Gastroesophageal sphincter (tissue), 4 donors: ENCODE data around the gene CUX1. TPM values are rescaled to one million over a fixed set of nuclear protein-coding genes. Genes with fewer than 3 reads are reported as not detected.

Experiments used
- ATAC-seq: fragments of 150-250 bp; one replicate; pipeline ENCODE4 v1.9.1; 2016; ENCODE audit warnings: mild to moderate bottlenecking, moderate library complexity
- H3K27ac ChIP-seq, 4 donors: fragments of 200-600 bp; sonication (generic) in 3 of 4; 1 replicate in 3 of 4; 2 replicates in 1 of 4; pipeline ENCODE4 v1.5.1; 2016 to 2019
- H3K27me3 ChIP-seq: fragments of 200-600 bp; sonication (generic); one replicate; pipeline ENCODE4 v1.5.1; 2019
- H3K36me3 ChIP-seq, 2 donors: fragments of 200-600 bp; sonication (generic); one replicate each; pipeline ENCODE4 v1.5.1; 2019; ENCODE audit warnings: control low read depth in 1 of 2
- H3K4me1 ChIP-seq, 3 donors: fragments of 200-600 bp; sonication (generic); 1 replicate in 2 of 3; 2 replicates in 1 of 3; pipeline ENCODE4 v1.5.1; 2016 to 2019; ENCODE audit warnings: control low read depth in 2 of 3
- H3K4me3 ChIP-seq, 2 donors: fragments of 200-600 bp; sonication (generic); one replicate each; pipeline ENCODE4 v1.5.1; 2019; ENCODE audit warnings: mild to moderate bottlenecking in 1 of 2, moderate library complexity in 1 of 2
- H3K9me3 ChIP-seq, 3 donors: fragments of 200-600 bp; sonication (generic); one replicate each; pipeline ENCODE4 v1.5.1; 2017 to 2019; ENCODE audit warnings: control low read depth in 2 of 3
- CTCF ChIP-seq, 4 experiments: fragments of 200-600 bp in 2 of 4; fragments of 450-650 bp in 2 of 4; sonication (generic) in 1 of 4; IDR thresholded peaks; one replicate each; pipeline ENCODE4 v1.5.1; 2017 to 2019; ENCODE audit warnings: antibody characterized with exemption in 4 of 4, mild to moderate bottlenecking in 2 of 4, moderate library complexity in 2 of 4
- EP300 ChIP-seq: sonication (generic); formaldehyde crosslinking; IDR thresholded peaks from one replicate; pipeline ENCODE4 v1.6.1; 2017; ENCODE audit warnings: antibody characterized with exemption, mild to moderate bottlenecking
- POLR2A ChIP-seq, 2 donors: fragments of 450-650 bp; IDR thresholded peaks; one replicate each; pipeline ENCODE4 v1.6.1; 2017; ENCODE audit warnings: antibody characterized with exemption in 2 of 2, mild to moderate bottlenecking in 2 of 2, moderate library complexity in 1 of 2
- POLR2AphosphoS5 ChIP-seq: sonication (generic); formaldehyde crosslinking; IDR thresholded peaks from one replicate; pipeline ENCODE4 v1.6.1; 2017; ENCODE audit warnings: antibody characterized with exemption
- whole genome bisulfite sequencing, 2 donors: methylation state at CpG; one replicate each; pipeline ENCODE4 v1.1.5; 2018; ENCODE audit warnings: low coverage in 1 of 2; 5-methylcytosine and 5-hydroxymethylcytosine counted together
- total RNA-seq, 4 donors: library from RNA; depleted of rRNA; stranded (reverse); fragments of >200 nt; gene quantifications; one replicate each; pipeline ENCODE4 v1.1.0, GENCODE V29; 2016

The CUX1 gene
- total RNA-seq, 4 donors from 2014 or later = 84.4 to 134 (median 110) TPM

GRCh38 chr7:101775181-101775580, 42.2 kb upstream of the CUX1 start:
- ATAC-seq = no peak
- Histone ChIP-seq H3K4me3 (no peak overlapping the region), H3K9me3 (no peaks in the 10 kb centered on the region), H3K27me3 (peaks cover 29% of the 10 kb centered on the region), H3K4me1 (no peaks in the 10 kb centered on the region), H3K27ac (no peak overlapping the region), H3K36me3 (no peaks in the 10 kb centered on the region)
- TF ChIP-seq CTCF (IDR thresholded peaks at IDR 0.05) (no peak), POLR2A (IDR thresholded peaks at IDR 0.05) (no peak), POLR2AphosphoS5 (no peak), EP300 (no peak)
- 82 to 91% methylated on average over 6 to 8 of the region's 9 CpGs for WGBS, 2 donors

- WGBS, 2 donors = 91 to 93% methylated on average over 11 to 15 of the region's 20 CpGs
- Histone ChIP-seq H3K27ac (no peak overlapping the region), H3K4me3 (no peak overlapping the region), H3K27me3 (peaks cover 11% of the 10 kb centered on the region), H3K36me3 (no peaks in the 10 kb centered on the region), H3K9me3 (no peaks in the 10 kb centered on the region), H3K4me1 (no peaks in the 10 kb centered on the region)
- no peak for TF ChIP-seq POLR2AphosphoS5
- no peak for TF ChIP-seq POLR2A (IDR thresholded peaks at IDR 0.05)
- TF ChIP-seq EP300 = no peak
- TF ChIP-seq CTCF (IDR thresholded peaks at IDR 0.05) = no peak
- no peak for ATAC-seq
Measured at GRCh38 chr7:101778026-101778580, 39.3 kb upstream of the CUX1 start.

- Histone ChIP-seq H3K27ac (no peak overlapping the region), H3K27me3 (peaks cover 4% of the 10 kb centered on the region), H3K4me3 (no peak overlapping the region), H3K36me3 (no peaks in the 10 kb centered on the region), H3K9me3 (no peaks in the 10 kb centered on the region), H3K4me1 (no peaks in the 10 kb centered on the region)
- 83 to 90% methylated on average over 1 to 2 of the region's 4 CpGs for WGBS, 2 donors
- ATAC-seq = no peak
- TF ChIP-seq POLR2A (IDR thresholded peaks at IDR 0.05) (no peak), CTCF (IDR thresholded peaks at IDR 0.05) (no peak), POLR2AphosphoS5 (no peak)
Measured at GRCh38 chr7:101779267-101779666, 38.2 kb upstream of the CUX1 start.

GRCh38 chr7:101780281-101780680, 37.1 kb upstream of the CUX1 start:
- Histone ChIP-seq H3K4me1 (no peaks in the 10 kb centered on the region), H3K9me3 (no peaks in the 10 kb centered on the region), H3K27ac (no peak overlapping the region), H3K4me3 (no peak overlapping the region), H3K27me3 (no peaks in the 10 kb centered on the region), H3K36me3 (no peaks in the 10 kb centered on the region)
- WGBS, 2 donors = 79% methylated on average over 3 of the region's 3 CpGs; no CpG with 5 or more reads in 1 of the 2 donors
- no peak for TF ChIP-seq POLR2A (IDR thresholded peaks at IDR 0.05)
- TF ChIP-seq EP300 = no peak
- TF ChIP-seq POLR2AphosphoS5 = no peak
- no peak for TF ChIP-seq CTCF (IDR thresholded peaks at IDR 0.05)
- no peak for ATAC-seq

- no peak overlapping the region for H3K4me3 ChIP-seq
- H3K4me1 ChIP-seq = no peaks in the 10 kb centered on the region
- no peaks in the 10 kb centered on the region for H3K27me3 ChIP-seq
- TF ChIP-seq EP300 = no peak
- TF ChIP-seq POLR2AphosphoS5 = no peak
- TF ChIP-seq POLR2A (IDR thresholded peaks at IDR 0.05) = no peak
- no peak for TF ChIP-seq CTCF (IDR thresholded peaks at IDR 0.05)
- no peaks in the 10 kb centered on the region for H3K9me3 ChIP-seq
- no peak overlapping the region for H3K27ac ChIP-seq
- 75 to 80% methylated on average over 2 of the region's 8 CpGs for WGBS, 2 donors
- no peak for ATAC-seq
- no peaks in the 10 kb centered on the region for H3K36me3 ChIP-seq
Measured at GRCh38 chr7:101781439-101781838, 36.0 kb upstream of the CUX1 start.
